HEK293 (cell line): ENCODE data around the gene NT5DC4.
A peak's percentile ranks its signal among the peaks of the same experiment; 100 is the strongest.

Experiments used
- GLI2 ChIP-seq: fragments of 450-650 bp; formaldehyde crosslinking; IDR thresholded peaks from 2 replicates; pipeline ENCODE4; 2017; ENCODE audit warnings: missing biosample characterization, missing genetic modification characterization, low read depth, borderline replicate concordance
- OVOL3 ChIP-seq: fragments of 450-650 bp; formaldehyde crosslinking; IDR thresholded peaks from 2 replicates; pipeline ENCODE4 v1.5.1; 2016; ENCODE audit warnings: missing biosample characterization, missing genetic modification characterization
- REPIN1 ChIP-seq: fragments of 450-650 bp; formaldehyde crosslinking; IDR thresholded peaks from 2 replicates; pipeline ENCODE4 v1.5.1; 2017; ENCODE audit warnings: missing biosample characterization, missing genetic modification characterization, low read depth
- SP3 ChIP-seq: fragments of 450-650 bp; formaldehyde crosslinking; IDR thresholded peaks from 2 replicates; pipeline ENCODE4 v1.5.1; 2016; ENCODE audit warnings: missing biosample characterization, missing genetic modification characterization
- SP7 ChIP-seq: fragments of 450-650 bp; formaldehyde crosslinking; IDR thresholded peaks from 2 replicates; pipeline ENCODE4 v1.5.1; 2016; ENCODE audit warnings: missing biosample characterization, missing genetic modification characterization
- TCF7L2 ChIP-seq: IDR thresholded peaks from 2 replicates; pipeline ENCODE4 v1.6.1; 2011; ENCODE audit warnings: low read depth, mild to moderate bottlenecking, inconsistent platforms, low read length, moderate library complexity, borderline replicate concordance
- ZFP3 ChIP-seq: fragments of 450-650 bp; formaldehyde crosslinking; IDR thresholded peaks from 2 replicates; pipeline ENCODE4 v1.5.1; 2016; ENCODE audit warnings: low read depth, missing biosample characterization, missing genetic modification characterization
- ZNF175 ChIP-seq: fragments of 450-650 bp; formaldehyde crosslinking; IDR thresholded peaks from 2 replicates; pipeline ENCODE4 v1.5.1; 2016; ENCODE audit warnings: missing biosample characterization, missing genetic modification characterization
- ZNF184 ChIP-seq: fragments of 450-650 bp; IDR thresholded peaks from 2 replicates; pipeline ENCODE4 v1.5.1; 2018; ENCODE audit warnings: missing biosample characterization, mild to moderate bottlenecking, missing genetic modification characterization
- ZNF211 ChIP-seq: fragments of 450-650 bp; formaldehyde crosslinking; IDR thresholded peaks from 2 replicates; pipeline ENCODE4 v1.5.1; 2016; ENCODE audit warnings: low read depth, missing biosample characterization, missing genetic modification characterization
- ZNF221 ChIP-seq: fragments of 450-650 bp; formaldehyde crosslinking; IDR thresholded peaks from 2 replicates; pipeline ENCODE4 v1.5.1; 2017; ENCODE audit warnings: missing biosample characterization, missing genetic modification characterization, borderline replicate concordance
- ZNF366 ChIP-seq: fragments of 450-650 bp; formaldehyde crosslinking; conservative IDR thresholded peaks from 2 replicates; pipeline ENCODE4 v1.5.1; 2016; ENCODE audit warnings: missing biosample characterization, missing genetic modification characterization
- ZNF501 ChIP-seq: fragments of 450-650 bp; formaldehyde crosslinking; IDR thresholded peaks from 2 replicates; pipeline ENCODE4 v1.5.1; 2016; ENCODE audit warnings: missing biosample characterization, missing genetic modification characterization
- ZNF544 ChIP-seq: fragments of 450-650 bp; formaldehyde crosslinking; IDR thresholded peaks from 2 replicates; pipeline ENCODE4 v1.5.0; 2017; ENCODE audit warnings: missing biosample characterization, missing genetic modification characterization
- ZNF549 ChIP-seq: fragments of 450-650 bp; IDR thresholded peaks from 2 replicates; pipeline ENCODE4 v1.5.1; 2018; ENCODE audit warnings: missing biosample characterization, missing genetic modification characterization, mild to moderate bottlenecking, inconsistent platforms, moderate library complexity
- ZNF561 ChIP-seq: fragments of 450-650 bp; IDR thresholded peaks from 2 replicates; pipeline ENCODE4 v1.5.1; 2018; ENCODE audit warnings: missing biosample characterization, missing genetic modification characterization, borderline replicate concordance
- ZNF660 ChIP-seq: fragments of 450-650 bp; IDR thresholded peaks from 2 replicates; pipeline ENCODE4 v1.5.1; 2018; ENCODE audit warnings: missing biosample characterization, mild to moderate bottlenecking, missing genetic modification characterization
- ZNF768 ChIP-seq: fragments of 450-650 bp; formaldehyde crosslinking; IDR thresholded peaks from 2 replicates; pipeline ENCODE4 v1.5.1; 2018; ENCODE audit warnings: missing biosample characterization, mild to moderate bottlenecking, missing genetic modification characterization
- ZNF843 ChIP-seq: fragments of 450-650 bp; formaldehyde crosslinking; IDR thresholded peaks from 2 replicates; pipeline ENCODE4 v1.5.1; 2016; ENCODE audit warnings: missing biosample characterization, missing genetic modification characterization
- TF ChIP-seq, protein P1 (sequence below): fragments of 450-650 bp; formaldehyde crosslinking; IDR thresholded peaks from 2 replicates; pipeline ENCODE4 v1.5.1; 2016; ENCODE audit warnings: missing biosample characterization, missing genetic modification characterization, low read depth
- TF ChIP-seq, protein P2 (sequence below): fragments of 450-650 bp; formaldehyde crosslinking; IDR thresholded peaks from 2 replicates; pipeline ENCODE4 v1.5.1; 2016; ENCODE audit warnings: missing biosample characterization, missing genetic modification characterization
- TF ChIP-seq, protein P3 (sequence below): fragments of 450-650 bp; formaldehyde crosslinking; IDR thresholded peaks from 2 replicates; pipeline ENCODE4 v1.5.1; 2016; ENCODE audit warnings: missing biosample characterization, missing genetic modification characterization
- TF ChIP-seq, protein P4 (sequence below): sonication (generic); formaldehyde crosslinking; IDR thresholded peaks from 2 replicates; pipeline ENCODE4 v1.8.1; 2022; ENCODE audit warnings: mild to moderate bottlenecking, moderate library complexity, missing genetic modification reagents
- TF ChIP-seq, protein P5 (sequence below): fragments of 450-650 bp; formaldehyde crosslinking; IDR thresholded peaks from 2 replicates; pipeline ENCODE4 v1.5.0; 2017; ENCODE audit warnings: missing biosample characterization, missing genetic modification characterization, borderline replicate concordance
- TF ChIP-seq, protein P6 (sequence below): fragments of 450-650 bp; formaldehyde crosslinking; IDR thresholded peaks from 2 replicates; pipeline ENCODE4 v1.5.1; 2017; ENCODE audit warnings: missing biosample characterization, missing genetic modification characterization
- TF ChIP-seq, protein P7 (sequence below): fragments of 450-650 bp; formaldehyde crosslinking; IDR thresholded peaks from 2 replicates; pipeline ENCODE4 v1.5.1; 2016; ENCODE audit warnings: missing biosample characterization, missing genetic modification characterization
- TF ChIP-seq, protein P8 (sequence below): fragments of 450-650 bp; formaldehyde crosslinking; IDR thresholded peaks from 2 replicates; pipeline ENCODE4 v1.5.1; 2017; ENCODE audit warnings: missing biosample characterization, missing genetic modification characterization

Gene NT5DC4

DNA sequence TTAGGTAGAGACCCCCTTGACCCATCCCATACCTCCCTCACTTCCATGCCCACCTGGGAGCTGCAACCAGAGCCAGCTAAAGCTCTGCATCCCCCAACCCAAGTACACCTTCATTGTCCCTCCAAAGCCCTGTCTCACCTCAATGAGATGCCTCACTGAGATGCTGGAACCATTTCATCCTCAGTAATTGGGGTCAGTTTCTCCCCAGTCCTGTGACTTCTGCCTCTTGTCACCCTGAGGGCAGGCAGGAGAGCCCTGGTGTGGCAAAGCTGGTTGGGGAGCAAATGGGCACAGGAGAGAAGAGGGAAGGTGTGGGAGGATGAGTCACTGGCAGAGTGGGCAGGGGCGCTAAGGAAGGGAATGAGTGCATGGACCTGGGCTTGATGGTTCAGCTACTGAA is 27.9 kb upstream of the NT5DC4 start (continued):
- TF ChIP-seq, protein P1, sequence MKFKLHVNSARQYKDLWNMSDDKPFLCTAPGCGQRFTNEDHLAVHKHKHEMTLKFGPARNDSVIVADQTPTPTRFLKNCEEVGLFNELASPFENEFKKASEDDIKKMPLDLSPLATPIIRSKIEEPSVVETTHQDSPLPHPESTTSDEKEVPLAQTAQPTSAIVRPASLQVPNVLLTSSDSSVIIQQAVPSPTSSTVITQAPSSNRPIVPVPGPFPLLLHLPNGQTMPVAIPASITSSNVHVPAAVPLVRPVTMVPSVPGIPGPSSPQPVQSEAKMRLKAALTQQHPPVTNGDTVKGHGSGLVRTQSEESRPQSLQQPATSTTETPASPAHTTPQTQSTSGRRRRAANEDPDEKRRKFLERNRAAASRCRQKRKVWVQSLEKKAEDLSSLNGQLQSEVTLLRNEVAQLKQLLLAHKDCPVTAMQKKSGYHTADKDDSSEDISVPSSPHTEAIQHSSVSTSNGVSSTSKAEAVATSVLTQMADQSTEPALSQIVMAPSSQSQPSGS (tag by site-specific recombination) = no peak
- TF ChIP-seq SP3 (tag by site-specific recombination) (no peak), REPIN1 (tag by site-specific recombination) (no peak), ZNF561 (tag by site-specific recombination) (no peak), ZFP3 (tag by site-specific recombination) (no peak), ZNF175 (tag by site-specific recombination) (no peak), OVOL3 (tag by site-specific recombination) (no peak), ZNF549 (tag by site-specific recombination) (no peak), ZNF544 (tag by site-specific recombination) (no peak), ZNF366 (tag by site-specific recombination) (no peak), ZNF221 (tag by site-specific recombination) (no peak), ZNF501 (no peak), ZNF843 (tag by site-specific recombination) (no peak), ZNF660 (tag by site-specific recombination) (no peak), TCF7L2 (no peak), ZNF211 (tag by site-specific recombination) (no peak), GLI2 (tag by site-specific recombination) (no peak), ZNF768 (tag by site-specific recombination) (no peak), SP7 (tag by site-specific recombination) (no peak), ZNF184 (tag by site-specific recombination) (no peak)
- TF ChIP-seq, protein P2, sequence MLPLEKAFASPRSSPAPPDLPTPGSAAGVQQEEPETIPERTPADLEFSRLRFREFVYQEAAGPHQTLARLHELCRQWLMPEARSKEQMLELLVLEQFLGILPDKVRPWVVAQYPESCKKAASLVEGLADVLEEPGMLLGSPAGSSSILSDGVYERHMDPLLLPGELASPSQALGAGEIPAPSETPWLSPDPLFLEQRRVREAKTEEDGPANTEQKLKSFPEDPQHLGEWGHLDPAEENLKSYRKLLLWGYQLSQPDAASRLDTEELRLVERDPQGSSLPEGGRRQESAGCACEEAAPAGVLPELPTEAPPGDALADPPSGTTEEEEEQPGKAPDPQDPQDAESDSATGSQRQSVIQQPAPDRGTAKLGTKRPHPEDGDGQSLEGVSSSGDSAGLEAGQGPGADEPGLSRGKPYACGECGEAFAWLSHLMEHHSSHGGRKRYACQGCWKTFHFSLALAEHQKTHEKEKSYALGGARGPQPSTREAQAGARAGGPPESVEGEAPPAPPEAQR (tag by site-specific recombination) = no peak
- TF ChIP-seq, protein P3, sequence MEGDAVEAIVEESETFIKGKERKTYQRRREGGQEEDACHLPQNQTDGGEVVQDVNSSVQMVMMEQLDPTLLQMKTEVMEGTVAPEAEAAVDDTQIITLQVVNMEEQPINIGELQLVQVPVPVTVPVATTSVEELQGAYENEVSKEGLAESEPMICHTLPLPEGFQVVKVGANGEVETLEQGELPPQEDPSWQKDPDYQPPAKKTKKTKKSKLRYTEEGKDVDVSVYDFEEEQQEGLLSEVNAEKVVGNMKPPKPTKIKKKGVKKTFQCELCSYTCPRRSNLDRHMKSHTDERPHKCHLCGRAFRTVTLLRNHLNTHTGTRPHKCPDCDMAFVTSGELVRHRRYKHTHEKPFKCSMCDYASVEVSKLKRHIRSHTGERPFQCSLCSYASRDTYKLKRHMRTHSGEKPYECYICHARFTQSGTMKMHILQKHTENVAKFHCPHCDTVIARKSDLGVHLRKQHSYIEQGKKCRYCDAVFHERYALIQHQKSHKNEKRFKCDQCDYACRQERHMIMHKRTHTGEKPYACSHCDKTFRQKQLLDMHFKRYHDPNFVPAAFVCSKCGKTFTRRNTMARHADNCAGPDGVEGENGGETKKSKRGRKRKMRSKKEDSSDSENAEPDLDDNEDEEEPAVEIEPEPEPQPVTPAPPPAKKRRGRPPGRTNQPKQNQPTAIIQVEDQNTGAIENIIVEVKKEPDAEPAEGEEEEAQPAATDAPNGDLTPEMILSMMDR (tag by site-specific recombination) = no peak
- TF ChIP-seq, protein P4, sequence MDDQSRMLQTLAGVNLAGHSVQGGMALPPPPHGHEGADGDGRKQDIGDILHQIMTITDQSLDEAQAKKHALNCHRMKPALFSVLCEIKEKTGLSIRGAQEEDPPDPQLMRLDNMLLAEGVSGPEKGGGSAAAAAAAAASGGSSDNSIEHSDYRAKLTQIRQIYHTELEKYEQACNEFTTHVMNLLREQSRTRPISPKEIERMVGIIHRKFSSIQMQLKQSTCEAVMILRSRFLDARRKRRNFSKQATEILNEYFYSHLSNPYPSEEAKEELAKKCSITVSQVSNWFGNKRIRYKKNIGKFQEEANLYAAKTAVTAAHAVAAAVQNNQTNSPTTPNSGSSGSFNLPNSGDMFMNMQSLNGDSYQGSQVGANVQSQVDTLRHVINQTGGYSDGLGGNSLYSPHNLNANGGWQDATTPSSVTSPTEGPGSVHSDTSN = no peak
- TF ChIP-seq, protein P5, sequence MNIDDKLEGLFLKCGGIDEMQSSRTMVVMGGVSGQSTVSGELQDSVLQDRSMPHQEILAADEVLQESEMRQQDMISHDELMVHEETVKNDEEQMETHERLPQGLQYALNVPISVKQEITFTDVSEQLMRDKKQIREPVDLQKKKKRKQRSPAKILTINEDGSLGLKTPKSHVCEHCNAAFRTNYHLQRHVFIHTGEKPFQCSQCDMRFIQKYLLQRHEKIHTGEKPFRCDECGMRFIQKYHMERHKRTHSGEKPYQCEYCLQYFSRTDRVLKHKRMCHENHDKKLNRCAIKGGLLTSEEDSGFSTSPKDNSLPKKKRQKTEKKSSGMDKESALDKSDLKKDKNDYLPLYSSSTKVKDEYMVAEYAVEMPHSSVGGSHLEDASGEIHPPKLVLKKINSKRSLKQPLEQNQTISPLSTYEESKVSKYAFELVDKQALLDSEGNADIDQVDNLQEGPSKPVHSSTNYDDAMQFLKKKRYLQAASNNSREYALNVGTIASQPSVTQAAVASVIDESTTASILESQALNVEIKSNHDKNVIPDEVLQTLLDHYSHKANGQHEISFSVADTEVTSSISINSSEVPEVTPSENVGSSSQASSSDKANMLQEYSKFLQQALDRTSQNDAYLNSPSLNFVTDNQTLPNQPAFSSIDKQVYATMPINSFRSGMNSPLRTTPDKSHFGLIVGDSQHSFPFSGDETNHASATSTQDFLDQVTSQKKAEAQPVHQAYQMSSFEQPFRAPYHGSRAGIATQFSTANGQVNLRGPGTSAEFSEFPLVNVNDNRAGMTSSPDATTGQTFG = no peak
- TF ChIP-seq, protein P6, sequence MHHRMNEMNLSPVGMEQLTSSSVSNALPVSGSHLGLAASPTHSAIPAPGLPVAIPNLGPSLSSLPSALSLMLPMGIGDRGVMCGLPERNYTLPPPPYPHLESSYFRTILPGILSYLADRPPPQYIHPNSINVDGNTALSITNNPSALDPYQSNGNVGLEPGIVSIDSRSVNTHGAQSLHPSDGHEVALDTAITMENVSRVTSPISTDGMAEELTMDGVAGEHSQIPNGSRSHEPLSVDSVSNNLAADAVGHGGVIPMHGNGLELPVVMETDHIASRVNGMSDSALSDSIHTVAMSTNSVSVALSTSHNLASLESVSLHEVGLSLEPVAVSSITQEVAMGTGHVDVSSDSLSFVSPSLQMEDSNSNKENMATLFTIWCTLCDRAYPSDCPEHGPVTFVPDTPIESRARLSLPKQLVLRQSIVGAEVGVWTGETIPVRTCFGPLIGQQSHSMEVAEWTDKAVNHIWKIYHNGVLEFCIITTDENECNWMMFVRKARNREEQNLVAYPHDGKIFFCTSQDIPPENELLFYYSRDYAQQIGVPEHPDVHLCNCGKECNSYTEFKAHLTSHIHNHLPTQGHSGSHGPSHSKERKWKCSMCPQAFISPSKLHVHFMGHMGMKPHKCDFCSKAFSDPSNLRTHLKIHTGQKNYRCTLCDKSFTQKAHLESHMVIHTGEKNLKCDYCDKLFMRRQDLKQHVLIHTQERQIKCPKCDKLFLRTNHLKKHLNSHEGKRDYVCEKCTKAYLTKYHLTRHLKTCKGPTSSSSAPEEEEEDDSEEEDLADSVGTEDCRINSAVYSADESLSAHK (tag by site-specific recombination) = no peak
- TF ChIP-seq, protein P7, sequence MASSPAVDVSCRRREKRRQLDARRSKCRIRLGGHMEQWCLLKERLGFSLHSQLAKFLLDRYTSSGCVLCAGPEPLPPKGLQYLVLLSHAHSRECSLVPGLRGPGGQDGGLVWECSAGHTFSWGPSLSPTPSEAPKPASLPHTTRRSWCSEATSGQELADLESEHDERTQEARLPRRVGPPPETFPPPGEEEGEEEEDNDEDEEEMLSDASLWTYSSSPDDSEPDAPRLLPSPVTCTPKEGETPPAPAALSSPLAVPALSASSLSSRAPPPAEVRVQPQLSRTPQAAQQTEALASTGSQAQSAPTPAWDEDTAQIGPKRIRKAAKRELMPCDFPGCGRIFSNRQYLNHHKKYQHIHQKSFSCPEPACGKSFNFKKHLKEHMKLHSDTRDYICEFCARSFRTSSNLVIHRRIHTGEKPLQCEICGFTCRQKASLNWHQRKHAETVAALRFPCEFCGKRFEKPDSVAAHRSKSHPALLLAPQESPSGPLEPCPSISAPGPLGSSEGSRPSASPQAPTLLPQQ = no peak
- TF ChIP-seq, protein P8, sequence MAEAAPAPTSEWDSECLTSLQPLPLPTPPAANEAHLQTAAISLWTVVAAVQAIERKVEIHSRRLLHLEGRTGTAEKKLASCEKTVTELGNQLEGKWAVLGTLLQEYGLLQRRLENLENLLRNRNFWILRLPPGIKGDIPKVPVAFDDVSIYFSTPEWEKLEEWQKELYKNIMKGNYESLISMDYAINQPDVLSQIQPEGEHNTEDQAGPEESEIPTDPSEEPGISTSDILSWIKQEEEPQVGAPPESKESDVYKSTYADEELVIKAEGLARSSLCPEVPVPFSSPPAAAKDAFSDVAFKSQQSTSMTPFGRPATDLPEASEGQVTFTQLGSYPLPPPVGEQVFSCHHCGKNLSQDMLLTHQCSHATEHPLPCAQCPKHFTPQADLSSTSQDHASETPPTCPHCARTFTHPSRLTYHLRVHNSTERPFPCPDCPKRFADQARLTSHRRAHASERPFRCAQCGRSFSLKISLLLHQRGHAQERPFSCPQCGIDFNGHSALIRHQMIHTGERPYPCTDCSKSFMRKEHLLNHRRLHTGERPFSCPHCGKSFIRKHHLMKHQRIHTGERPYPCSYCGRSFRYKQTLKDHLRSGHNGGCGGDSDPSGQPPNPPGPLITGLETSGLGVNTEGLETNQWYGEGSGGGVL (tag by site-specific recombination) = 0 out of 2 replicates have a peak, but pooled peaks have one; percentile 6
